Activated T-cell treated with anti-CD3 and anti-CD28 coated beads, Interleukin-2, amount 50 U/mL, for 4 hours (primary cell): ENCODE results near the gene ELK1. TPM values are rescaled to one million over a fixed set of nuclear protein-coding genes. Genes with fewer than 3 reads are reported as not detected.
"Not testable (repeated sequence)": the region's sequence is repeated elsewhere in the genome, so short reads cannot be mapped to it uniquely, and the experiment has no call there.

ENCODE experiments used
- ATAC-seq, 2 donors: fragments of 200-7000 bp; cut with Tn5 transposase; one replicate each; pipeline ENCODE4 v1.10.0; 2021
- DNase-seq: peaks from one replicate; pipeline ENCODE4 v3.0.0-alpha.2; 2020
- H3K27me3 Mint-ChIP-seq: one replicate; pipeline ENCODE4 v1.8.0; 2021; ENCODE audit warnings: low read depth, mixed read lengths
- H3K36me3 Mint-ChIP-seq: one replicate; pipeline ENCODE4 v1.8.0; 2022; ENCODE audit warnings: mixed read lengths; ENCODE audit not compliant: insufficient read depth
- H3K4me1 Mint-ChIP-seq: one replicate; pipeline ENCODE4 v1.8.0; 2021; ENCODE audit warnings: low read depth, mixed read lengths
- H3K4me3 Mint-ChIP-seq: one replicate; pipeline ENCODE4 v1.8.0; 2021; ENCODE audit warnings: mild to moderate bottlenecking, moderate library complexity, mixed read lengths
- H3K9me3 Mint-ChIP-seq: one replicate; pipeline ENCODE4 v1.8.0; 2021; ENCODE audit warnings: mixed read lengths
- total RNA-seq, 3 donors: library from RNA; stranded (reverse); gene quantifications; one replicate each; pipeline ENCODE4 v1.2.1, GENCODE V29; 2021

ELK1 gene
- total RNA-seq, 3 donors from 2014 or later: 70.3 to 79.6 (median 76.2) TPM

DNA sequence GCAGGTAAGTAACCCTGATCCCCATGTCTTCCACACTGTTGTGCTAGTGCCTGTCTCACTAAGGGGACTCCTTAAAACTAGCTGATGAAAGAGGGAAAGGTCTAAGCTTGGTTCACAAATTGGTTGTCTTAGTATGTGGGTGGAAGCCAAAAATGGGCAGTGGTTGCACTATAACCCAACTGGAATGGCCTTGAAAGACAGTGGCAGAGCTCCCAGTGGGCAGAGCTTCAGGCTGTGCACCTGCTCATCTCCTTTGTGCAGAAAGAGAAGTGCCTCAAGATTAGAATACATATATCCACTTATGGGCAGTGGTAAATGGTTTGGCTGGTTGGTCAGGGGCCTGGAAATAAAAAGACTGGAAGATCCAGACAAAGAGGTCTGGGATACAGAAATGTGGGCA, 37.9 kb downstream of the ELK1 start:
- Mint-ChIP-seq H3K4me3 (no peak overlapping the region), H3K36me3 (no peaks in the 10 kb centered on the region), H3K9me3 (no peaks in the 10 kb centered on the region), H3K27me3 (no peaks in the 10 kb centered on the region), H3K4me1 (no peaks in the 10 kb centered on the region)
- no peak for DNase-seq
- no peak for ATAC-seq

DNA sequence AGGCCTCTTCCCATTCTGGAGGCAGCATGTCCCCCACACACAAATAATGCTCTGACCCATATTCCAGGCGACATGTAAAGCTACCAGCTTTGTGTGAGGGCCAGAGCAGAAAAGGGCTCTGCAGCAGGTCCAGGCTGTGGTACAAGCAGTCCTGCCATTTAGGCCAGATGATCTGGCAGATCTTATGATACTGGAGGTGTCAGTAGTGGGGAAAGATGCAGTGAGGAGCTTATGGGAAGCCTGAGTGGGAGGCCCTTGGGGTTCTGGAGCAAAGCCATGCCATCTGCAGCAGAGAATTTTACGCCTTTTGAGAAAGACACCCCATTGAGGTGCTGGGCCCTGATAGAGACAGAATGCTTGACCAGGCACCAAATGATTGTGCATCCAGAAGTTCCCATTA, 38.4 kb downstream of the ELK1 start:
- Mint-ChIP-seq H3K36me3 (no peaks in the 10 kb centered on the region), H3K9me3 (no peaks in the 10 kb centered on the region), H3K4me1 (no peaks in the 10 kb centered on the region), H3K4me3 (no peak overlapping the region), H3K27me3 (no peaks in the 10 kb centered on the region)
- ATAC-seq: no peak
- DNase-seq: no peak

DNA sequence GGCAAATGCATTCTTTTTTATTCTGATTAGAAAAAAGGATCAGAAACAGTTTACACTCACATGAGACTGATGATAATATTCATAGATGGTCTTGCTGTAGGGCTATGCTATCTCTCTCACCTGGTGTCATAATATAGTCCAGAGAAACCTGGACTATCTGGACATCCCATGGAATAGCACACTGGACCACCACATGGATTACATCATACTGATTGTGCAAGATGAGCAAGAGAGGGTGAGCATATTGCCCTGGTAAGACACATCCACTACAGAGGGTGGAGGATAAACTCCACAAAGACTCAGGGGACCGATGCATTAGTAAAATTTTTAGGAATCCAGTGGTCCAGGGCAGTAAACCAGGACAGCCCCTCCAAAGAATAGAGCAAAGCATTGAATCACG, 38.9 kb downstream of the ELK1 start:
- ATAC-seq (no peak), DNase-seq (no peak)
- no peak overlapping the region for H3K4me3 Mint-ChIP-seq
- no peaks in the 10 kb centered on the region for H3K9me3 Mint-ChIP-seq
- no peaks in the 10 kb centered on the region for H3K27me3 Mint-ChIP-seq
- H3K36me3 Mint-ChIP-seq: no peaks in the 10 kb centered on the region
- no peaks in the 10 kb centered on the region for H3K4me1 Mint-ChIP-seq

DNA sequence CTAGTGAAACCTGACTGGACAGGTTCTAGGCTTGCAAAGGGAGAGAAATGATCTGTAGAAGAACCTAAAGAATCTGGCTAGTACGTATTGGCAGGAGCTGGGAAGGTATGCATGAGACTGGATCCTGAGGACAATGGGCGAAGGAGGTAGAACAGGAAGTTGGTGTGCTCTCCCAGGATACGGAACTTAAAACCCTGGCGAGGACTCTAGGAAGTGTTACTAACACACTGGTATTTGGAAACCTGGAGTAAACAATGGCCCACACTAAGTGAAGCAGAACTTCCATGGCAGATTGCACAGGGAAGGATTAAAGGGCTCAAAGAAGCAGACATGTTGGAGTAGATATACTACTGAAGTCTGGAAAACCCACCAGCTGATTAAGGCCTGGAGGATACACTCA, 39.9 kb downstream of the ELK1 start:
- Mint-ChIP-seq H3K36me3 (no peaks in the 10 kb centered on the region), H3K27me3 (no peaks in the 10 kb centered on the region), H3K4me1 (no peaks in the 10 kb centered on the region), H3K4me3 (no peak overlapping the region), H3K9me3 (no peaks in the 10 kb centered on the region)
- DNase-seq (no peak), ATAC-seq (no peak)

DNA sequence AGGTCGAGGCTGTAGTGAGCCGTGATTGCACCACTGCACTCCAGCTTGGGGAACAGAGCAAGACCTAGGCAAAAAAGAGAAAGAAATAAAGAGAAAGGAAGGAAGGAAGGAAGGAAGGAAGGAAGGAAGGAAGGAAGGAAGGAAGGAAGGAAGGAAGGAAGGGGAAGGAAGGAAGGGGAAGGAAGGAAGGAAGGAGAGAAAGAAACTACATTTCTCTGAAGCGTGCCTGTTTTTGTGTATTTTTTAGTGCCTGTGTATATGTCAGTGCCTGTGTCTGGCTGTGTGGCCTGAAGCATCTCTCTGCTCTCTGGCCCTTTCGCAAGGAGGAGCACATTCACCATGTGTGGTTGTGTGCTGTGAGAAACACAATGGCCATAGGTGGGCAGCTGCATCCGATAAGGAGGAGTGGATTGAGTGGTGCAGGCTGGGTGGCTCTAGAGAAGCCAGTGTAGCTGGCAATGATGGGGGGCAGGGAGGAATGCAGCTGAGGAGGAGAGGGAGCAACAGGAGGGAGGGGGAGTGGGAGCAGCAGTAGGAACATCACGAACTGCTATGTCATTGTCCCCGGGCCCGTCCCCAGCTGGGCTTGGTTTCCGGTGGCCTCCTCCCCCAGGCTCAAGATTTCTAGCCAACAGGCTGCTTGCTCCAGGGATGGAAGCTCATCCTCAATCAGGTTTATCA, 42.1 kb downstream of the ELK1 start:
- DNase-seq: no peak
- no peak overlapping the region for H3K4me3 Mint-ChIP-seq

DNA sequence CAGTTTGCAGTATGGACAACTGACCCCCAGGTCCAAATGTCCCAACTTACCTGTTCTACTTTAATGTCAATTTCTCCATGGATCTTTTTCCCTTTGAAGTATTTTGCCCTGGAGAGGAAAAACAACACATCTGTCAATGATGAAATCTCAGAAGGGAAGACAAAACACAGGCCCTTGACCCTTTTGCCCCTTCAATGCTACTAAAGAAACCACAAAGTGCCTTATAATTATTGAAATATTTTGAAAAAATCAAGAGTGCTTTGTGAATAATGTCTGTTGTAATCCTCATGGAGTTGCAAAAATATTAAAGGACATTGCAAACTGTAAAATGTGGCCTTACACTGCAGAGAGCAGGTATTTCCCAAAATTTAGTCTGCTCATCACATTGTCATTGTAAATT, 43.3 kb downstream of the ELK1 start:
- H3K4me3 Mint-ChIP-seq: no peak overlapping the region
- H3K4me1 Mint-ChIP-seq: no peaks in the 10 kb centered on the region
- no peaks in the 10 kb centered on the region for H3K9me3 Mint-ChIP-seq
- no peaks in the 10 kb centered on the region for H3K36me3 Mint-ChIP-seq
- ATAC-seq: no peak
- no peak for DNase-seq
- H3K27me3 Mint-ChIP-seq: no peaks in the 10 kb centered on the region

More for the DNA sequence above, 42.1 kb downstream of the ELK1 start:
- H3K27me3 Mint-ChIP-seq: no peaks in the 10 kb centered on the region
- no peaks in the 10 kb centered on the region for H3K9me3 Mint-ChIP-seq
- ATAC-seq: no peak
- no peaks in the 10 kb centered on the region for H3K36me3 Mint-ChIP-seq
- no peaks in the 10 kb centered on the region for H3K4me1 Mint-ChIP-seq

DNA sequence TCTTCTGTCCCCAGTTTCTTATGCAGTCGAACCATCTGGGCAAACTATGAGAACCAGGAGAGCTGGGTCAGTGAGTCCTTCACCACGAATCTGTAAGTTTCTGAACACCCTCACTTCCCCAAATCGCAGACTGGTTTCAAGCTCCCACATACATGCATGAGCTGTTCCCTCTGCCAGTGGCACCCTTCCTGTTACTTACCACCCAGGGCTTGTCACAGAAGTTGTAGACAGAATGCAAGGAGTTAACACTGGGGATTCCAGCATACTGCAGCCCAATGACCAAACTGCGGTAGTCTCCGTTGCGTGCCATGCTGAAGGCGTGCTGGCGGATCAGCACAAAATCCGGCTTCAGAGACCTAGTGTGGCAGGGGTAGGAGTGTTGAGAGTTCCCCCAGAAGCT, 45.3 kb downstream of the ELK1 start:
- Mint-ChIP-seq H3K4me3 (no peak overlapping the region), H3K4me1 (no peaks in the 10 kb centered on the region), H3K27me3 (no peaks in the 10 kb centered on the region), H3K36me3 (no peaks in the 10 kb centered on the region), H3K9me3 (no peaks in the 10 kb centered on the region)
- no peak for ATAC-seq
- DNase-seq: no peak

DNA sequence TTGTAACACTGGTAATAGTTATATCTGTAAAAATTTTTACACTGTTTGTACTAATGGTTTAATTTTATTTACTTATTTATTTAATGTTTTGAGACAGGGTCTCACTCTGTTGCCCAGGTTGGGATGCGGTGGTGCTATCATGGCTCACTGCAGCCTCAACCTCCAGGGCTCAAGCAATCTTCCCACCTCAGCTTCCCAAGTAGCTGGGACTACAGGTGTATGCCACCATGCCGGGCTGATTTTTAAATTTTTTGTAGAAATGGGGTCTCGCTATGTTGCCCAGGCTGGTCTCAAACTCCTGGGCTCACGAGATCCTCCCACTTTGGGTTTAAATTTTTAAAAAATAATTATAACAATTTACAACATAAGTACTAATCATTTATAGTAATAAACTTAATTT, 47.2 kb downstream of the ELK1 start:
- ATAC-seq, H3K9me3 Mint-ChIP-seq, H3K4me1 Mint-ChIP-seq, H3K27me3 Mint-ChIP-seq, DNase-seq, H3K4me3 Mint-ChIP-seq, H3K36me3 Mint-ChIP-seq: not testable (repeated sequence)

DNA sequence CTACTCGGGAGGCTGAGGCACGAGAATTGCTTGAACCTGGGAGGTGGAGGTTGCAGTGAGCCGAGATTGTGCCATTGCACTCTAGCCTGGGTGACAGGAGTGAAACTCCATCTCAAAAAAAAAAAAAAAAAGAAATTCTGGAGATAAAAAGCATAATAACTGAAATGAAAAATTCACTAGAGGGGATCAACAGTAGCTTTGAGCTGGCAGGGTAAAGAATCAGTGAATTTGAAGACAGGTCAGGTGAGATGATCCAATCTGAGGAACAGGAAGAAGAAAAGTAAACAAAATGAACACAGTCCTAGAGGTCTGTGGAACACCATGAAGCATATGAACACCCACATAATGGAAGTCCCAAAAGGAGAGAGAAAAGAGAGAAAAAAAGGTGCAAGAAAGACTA, 53.1 kb downstream of the ELK1 start:
- H3K27me3 Mint-ChIP-seq: no peaks in the 10 kb centered on the region
- H3K4me3 Mint-ChIP-seq: no peak overlapping the region
- peaks cover 9% of the 10 kb centered on the region for H3K9me3 Mint-ChIP-seq
- DNase-seq: no peak
- peaks cover 3% of the 10 kb centered on the region for H3K36me3 Mint-ChIP-seq
- peaks cover 18% of the 10 kb centered on the region for H3K4me1 Mint-ChIP-seq
- ATAC-seq: no peak

DNA sequence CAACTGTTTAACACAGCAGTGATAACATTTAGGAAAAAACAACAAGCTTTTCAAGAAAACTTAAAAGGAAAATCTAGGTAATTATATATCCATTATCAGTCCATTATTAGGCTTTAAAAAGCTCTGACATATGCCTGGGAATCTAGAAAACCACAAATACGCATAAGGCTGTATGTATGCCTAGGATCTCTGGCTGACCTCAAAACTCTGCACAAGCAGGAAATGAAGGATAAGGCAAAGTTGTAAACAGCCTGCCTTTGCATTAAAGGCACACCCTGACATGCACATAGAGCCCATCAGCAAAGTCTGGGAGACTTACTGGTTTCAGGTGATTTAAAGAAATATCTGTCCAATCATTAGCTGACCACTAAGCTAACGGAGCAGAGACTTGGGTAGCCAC, 54.1 kb downstream of the ELK1 start:
- peaks cover 3% of the 10 kb centered on the region for H3K36me3 Mint-ChIP-seq
- H3K4me3 Mint-ChIP-seq: no peak overlapping the region
- no peaks in the 10 kb centered on the region for H3K27me3 Mint-ChIP-seq
- DNase-seq (no peak), ATAC-seq (no peak)
- H3K4me1 Mint-ChIP-seq: peaks cover 18% of the 10 kb centered on the region
- peaks cover 9% of the 10 kb centered on the region for H3K9me3 Mint-ChIP-seq

DNA sequence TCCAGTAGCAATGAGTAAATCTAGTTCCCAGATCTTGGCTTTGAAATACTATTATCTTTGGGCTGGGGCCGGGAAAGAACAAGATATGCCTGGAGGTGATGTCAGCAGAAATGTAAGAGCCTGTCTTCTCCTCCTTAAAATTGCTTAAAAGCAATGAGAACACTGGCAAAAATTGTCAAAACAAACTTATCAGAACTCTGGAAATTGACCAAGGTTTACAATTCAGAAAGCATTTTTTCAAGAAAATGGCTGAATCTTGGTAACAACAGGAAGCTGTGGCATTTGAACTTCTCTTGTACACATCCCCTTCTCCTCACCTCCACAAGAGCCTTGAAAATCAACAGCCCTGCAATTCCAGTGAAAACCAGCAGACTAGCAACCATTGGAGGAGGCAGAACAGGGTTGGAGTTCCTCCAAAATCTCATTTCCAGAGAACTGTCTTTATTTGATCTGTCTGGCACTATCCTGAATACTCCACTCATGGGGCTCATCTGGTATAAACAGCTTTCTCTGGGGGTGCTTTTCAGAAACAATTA, 54.6 kb downstream of the ELK1 start:
- H3K36me3 Mint-ChIP-seq: peaks cover 3% of the 10 kb centered on the region
- H3K27me3 Mint-ChIP-seq: no peaks in the 10 kb centered on the region
- no peak for ATAC-seq
- DNase-seq: no peak
- peaks cover 9% of the 10 kb centered on the region for H3K9me3 Mint-ChIP-seq
- no peak overlapping the region for H3K4me3 Mint-ChIP-seq
- H3K4me1 Mint-ChIP-seq: peaks cover 18% of the 10 kb centered on the region

DNA sequence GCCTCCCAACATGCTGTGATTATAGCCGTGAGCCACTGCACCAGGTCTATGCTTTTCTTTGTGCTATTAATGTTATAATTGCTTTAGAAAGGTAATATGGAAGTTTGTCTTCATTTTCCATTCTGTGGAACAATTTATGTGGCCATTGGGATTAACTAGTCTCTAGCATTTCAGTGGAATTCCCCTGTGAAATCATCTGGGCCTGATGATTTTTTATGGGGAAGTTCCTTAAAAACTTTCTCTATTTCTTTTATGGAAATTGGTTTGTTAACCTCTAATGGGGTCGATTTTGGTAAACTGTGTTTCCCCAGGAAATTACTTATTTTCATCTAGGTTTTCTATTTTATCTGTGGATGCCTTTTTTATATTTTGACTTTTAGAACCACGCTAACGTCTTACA, 56.8 kb downstream of the ELK1 start:
- ATAC-seq (no peak), DNase-seq (no peak)
- no peak overlapping the region for H3K4me3 Mint-ChIP-seq
- H3K36me3 Mint-ChIP-seq: peaks cover 3% of the 10 kb centered on the region
- H3K27me3 Mint-ChIP-seq: no peaks in the 10 kb centered on the region
- peaks cover 18% of the 10 kb centered on the region for H3K4me1 Mint-ChIP-seq
- peaks cover 9% of the 10 kb centered on the region for H3K9me3 Mint-ChIP-seq

DNA sequence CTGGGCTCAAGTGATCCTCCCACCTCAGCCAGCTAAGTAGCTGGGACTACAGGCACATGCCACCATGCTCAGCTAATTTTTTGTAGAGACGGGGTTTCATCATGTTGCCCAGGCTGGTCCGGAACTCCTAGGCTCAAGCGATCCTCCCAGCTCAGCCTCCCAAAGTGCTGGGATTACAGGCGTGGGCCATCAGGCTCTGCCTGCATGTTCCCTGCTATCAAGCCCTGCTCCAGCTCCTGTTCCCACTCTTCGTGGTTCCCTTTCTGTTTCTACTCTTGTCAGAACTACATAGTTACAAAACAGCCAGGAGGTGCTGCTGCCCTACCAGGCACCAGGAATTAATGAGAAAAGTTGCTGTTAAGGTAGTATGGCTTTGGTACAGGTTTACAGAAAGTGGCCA, 59.4 kb downstream of the ELK1 start:
- Mint-ChIP-seq H3K36me3 (no peaks in the 10 kb centered on the region), H3K27me3 (no peaks in the 10 kb centered on the region), H3K4me1 (peaks cover 8% of the 10 kb centered on the region), H3K4me3 (no peak overlapping the region), H3K9me3 (no peaks in the 10 kb centered on the region)
- no peak for ATAC-seq
- DNase-seq: no peak

DNA sequence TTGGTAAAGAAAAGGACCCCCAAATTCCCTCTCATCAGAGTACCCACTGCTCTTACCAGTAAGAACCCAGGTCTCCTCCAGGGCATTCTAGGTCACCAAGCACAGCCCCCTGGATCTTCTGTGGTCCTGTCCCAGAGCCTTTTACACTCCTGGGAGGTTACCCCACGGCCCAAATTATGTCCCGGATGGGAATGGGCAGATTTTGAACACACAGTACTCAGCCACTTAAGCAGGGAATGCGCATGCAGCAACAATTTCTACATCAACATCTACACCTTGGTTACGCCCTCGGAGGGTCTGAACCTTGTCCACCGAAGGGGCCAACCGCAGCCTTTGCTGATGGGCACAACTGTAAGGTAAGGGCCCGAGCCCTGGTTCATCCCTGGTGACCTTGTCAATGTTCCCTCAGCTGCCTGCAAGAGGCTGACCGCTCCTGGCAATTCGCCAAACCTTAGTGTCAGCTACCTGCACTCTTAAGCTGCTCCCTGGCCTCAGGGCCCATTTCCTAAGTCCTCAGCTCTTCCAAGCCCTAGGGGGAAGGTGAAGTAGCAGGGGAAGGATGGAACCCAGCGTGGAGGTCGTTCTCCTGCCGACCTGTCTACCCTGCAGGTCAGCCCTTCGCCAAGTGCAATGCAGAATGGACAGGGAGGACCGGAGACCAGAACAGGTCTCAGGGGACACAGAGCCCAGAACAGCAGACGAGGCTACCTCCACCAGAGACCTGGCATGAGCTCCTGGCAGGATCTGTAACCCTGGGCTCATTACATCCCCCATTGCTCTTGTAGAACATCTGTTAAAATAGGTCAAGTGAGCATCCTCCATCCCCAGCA, 62.2 kb downstream of the ELK1 start:
- H3K9me3 Mint-ChIP-seq: no peaks in the 10 kb centered on the region
- ATAC-seq (no peak), DNase-seq (no peak)
- H3K4me1 Mint-ChIP-seq: peaks cover 8% of the 10 kb centered on the region
- H3K27me3 Mint-ChIP-seq: no peaks in the 10 kb centered on the region
- H3K4me3 Mint-ChIP-seq: no peak overlapping the region
- H3K36me3 Mint-ChIP-seq: peaks cover 2% of the 10 kb centered on the region
